K562 (cell line): ENCODE data around the gene AMIGO1. TPM values are rescaled to one million over a fixed set of nuclear protein-coding genes. Genes with fewer than 3 reads are reported as not detected.

Source experiments
- CSDE1 ChIP-seq, 2 experiments: fragments of 450-650 bp; IDR thresholded peaks; 2 replicates each; pipeline ENCODE4 v1.6.1; 2016; ENCODE audit warnings: mild to moderate bottlenecking in 1 of 2
- DACH1 ChIP-seq: fragments of 450-650 bp; IDR thresholded peaks from 2 replicates; pipeline ENCODE4 v1.6.1; 2018; ENCODE audit not compliant: partially characterized antibody
- DMBX1 ChIP-seq: fragments of 250-450 bp; sonication (Bioruptor Pico); IDR thresholded peaks from 2 replicates; pipeline ENCODE4 v1.8.0; 2022; ENCODE audit warnings: inconsistent platforms, mild to moderate bottlenecking, moderate library complexity, borderline replicate concordance
- ETV5 ChIP-seq: sonication (generic); formaldehyde crosslinking; IDR thresholded peaks from 2 replicates; pipeline ENCODE4 v1.4.0; 2020; ENCODE audit warnings: low read depth, mild to moderate bottlenecking, missing genetic modification reagents
- FOXK1 ChIP-seq: sonication (generic); formaldehyde crosslinking; IDR thresholded peaks from 2 replicates; pipeline ENCODE4 v1.8.0; 2022; ENCODE audit warnings: missing genetic modification reagents, mild to moderate bottlenecking, borderline replicate concordance
- HLTF ChIP-seq: fragments of 450-650 bp; IDR thresholded peaks from 2 replicates; pipeline ENCODE4 v1.6.1; 2016
- HNRNPUL1 ChIP-seq: fragments of 200-400 bp; formaldehyde crosslinking; IDR thresholded peaks from 2 replicates; pipeline ENCODE4 v1.6.1; 2017; ENCODE audit warnings: low read length
- LCOR ChIP-seq: sonication (generic); formaldehyde crosslinking; IDR thresholded peaks from 2 replicates; pipeline ENCODE4 v1.8.0; 2022; ENCODE audit warnings: mild to moderate bottlenecking, missing genetic modification reagents
- MED1 ChIP-seq: sonication (generic); formaldehyde crosslinking; IDR thresholded peaks from 2 replicates; pipeline ENCODE4 v1.8.1; 2023; ENCODE audit warnings: missing genetic modification reagents, borderline replicate concordance
- MXI1 ChIP-seq: IDR thresholded peaks from 2 replicates; pipeline ENCODE4 v1.6.1; 2011; ENCODE audit warnings: low read depth, mild to moderate bottlenecking, improper control_type of control experiment, low read length
- NUFIP1 ChIP-seq: fragments of 450-650 bp; IDR thresholded peaks from 2 replicates; pipeline ENCODE4 v1.6.1; 2018; ENCODE audit not compliant: partially characterized antibody
- POLR2AphosphoS2 ChIP-seq: IDR thresholded peaks from 2 replicates; pipeline ENCODE4 v1.6.1; 2012; ENCODE audit warnings: low read length, improper control_type of control experiment
- SNRNP70 ChIP-seq: fragments of 200-400 bp; formaldehyde crosslinking; optimal IDR thresholded peaks from 2 replicates; pipeline ENCODE3; 2017; ENCODE audit warnings: low read depth, low read length
- STAT5B ChIP-seq: fragments of 250-450 bp; sonication (Bioruptor Pico); IDR thresholded peaks from 2 replicates; pipeline ENCODE4 v1.8.0; 2021; ENCODE audit warnings: mild to moderate bottlenecking, inconsistent platforms
- TEAD4 ChIP-seq, 2 experiments: sonication (generic) in 1 of 2; formaldehyde crosslinking in 1 of 2; IDR thresholded peaks; 2 replicates each; pipeline versions ENCODE4 v1.6.1 to v1.8.0; 2012 to 2022; ENCODE audit warnings: borderline replicate concordance in 1 of 2, inconsistent platforms in 1 of 2, low read length in 1 of 2, mild to moderate bottlenecking in 1 of 2, missing genetic modification reagents in 1 of 2
- TGIF2 ChIP-seq: sonication (generic); formaldehyde crosslinking; IDR thresholded peaks from 2 replicates; pipeline ENCODE4 v1.8.1; 2022; ENCODE audit warnings: mild to moderate bottlenecking, missing genetic modification reagents, moderate library complexity
- ZFX ChIP-seq: sonication (generic); formaldehyde crosslinking; IDR thresholded peaks from 2 replicates; pipeline ENCODE4 v1.8.0; 2022; ENCODE audit warnings: mild to moderate bottlenecking, missing genetic modification reagents, moderate library complexity
- ZNF253 ChIP-seq: fragments of 250-450 bp; sonication (Bioruptor Pico); conservative IDR thresholded peaks from 2 replicates; pipeline ENCODE4 v1.6.1; 2021; ENCODE audit warnings: mild to moderate bottlenecking
- ZNF696 ChIP-seq: fragments of 250-450 bp; sonication (Bioruptor Pico); conservative IDR thresholded peaks from 2 replicates; pipeline ENCODE4 v1.4.0; 2020; ENCODE audit warnings: mild to moderate bottlenecking, moderate library complexity
- ZSCAN29 ChIP-seq: fragments of 450-650 bp; IDR thresholded peaks from 2 replicates; pipeline ENCODE4 v1.6.1; 2017
- polyA plus RNA-seq, 8 experiments: library from polyadenylated mRNA; depleted of rRNA in 4 of 8; stranded (reverse) in 5 of 8; unstranded in 3 of 8; fragments of >200 nt; fragmentation: Nextera tagmentation in 2 of 8; fragmentation: Illumina TruSeq in 1 of 8; extraction: Ambion mirVana in 2 of 8; extraction: Trizol in 1 of 8; gene quantifications; 2 replicates each; pipeline versions ENCODE4 v1.2.1 to v1.2.3, GENCODE V29; 2011 to 2014; ENCODE audit warnings: inconsistent platforms in 1 of 8, missing spikeins in 1 of 8
- total RNA-seq, 7 experiments: library from RNA; depleted of rRNA in 6 of 7; stranded (reverse); fragments of >200 nt in 6 of 7; fragmentation: Illumina TruSeq in 2 of 7; extraction: Trizol in 2 of 7; gene quantifications; 2 replicates each; pipeline versions ENCODE4 v1.2.1 to v1.2.3, GENCODE V29; 2011 to 2021; ENCODE audit warnings: low replicate concordance in 1 of 7
- TF ChIP-seq, protein P1 (sequence below): fragments of 250-450 bp; sonication (Bioruptor Pico); IDR thresholded peaks from 2 replicates; pipeline ENCODE4 v1.5.0; 2020; ENCODE audit warnings: mild to moderate bottlenecking
- TF ChIP-seq, protein P2 (sequence below): IDR thresholded peaks from 2 replicates; pipeline ENCODE4 v1.6.1; 2016; ENCODE audit warnings: missing genetic modification characterization, missing compliant biosample characterization
- TF ChIP-seq, protein P3 (sequence below): sonication (generic); formaldehyde crosslinking; IDR thresholded peaks from 2 replicates; pipeline ENCODE4 v1.8.0; 2022; ENCODE audit warnings: mild to moderate bottlenecking, missing genetic modification reagents

AMIGO1 gene
- total and polyA plus RNA-seq, 9 of the 15 experiments (the other 6 are each of a cell fraction or from before 2014, with no cell fraction given): 0.24 to 1.0 (median 0.54) TPM

GRCh38 chr1:109548321-109549267 lies 39.1 kb upstream of the AMIGO1 start, which contains the start of gene GNAI3 (continued):
- TF ChIP-seq ZNF696 (CRISPR knock-in tag): no peak
- TF ChIP-seq MXI1: peak; percentile 70
- TF ChIP-seq ZSCAN29: no peak
- TF ChIP-seq, protein P1, sequence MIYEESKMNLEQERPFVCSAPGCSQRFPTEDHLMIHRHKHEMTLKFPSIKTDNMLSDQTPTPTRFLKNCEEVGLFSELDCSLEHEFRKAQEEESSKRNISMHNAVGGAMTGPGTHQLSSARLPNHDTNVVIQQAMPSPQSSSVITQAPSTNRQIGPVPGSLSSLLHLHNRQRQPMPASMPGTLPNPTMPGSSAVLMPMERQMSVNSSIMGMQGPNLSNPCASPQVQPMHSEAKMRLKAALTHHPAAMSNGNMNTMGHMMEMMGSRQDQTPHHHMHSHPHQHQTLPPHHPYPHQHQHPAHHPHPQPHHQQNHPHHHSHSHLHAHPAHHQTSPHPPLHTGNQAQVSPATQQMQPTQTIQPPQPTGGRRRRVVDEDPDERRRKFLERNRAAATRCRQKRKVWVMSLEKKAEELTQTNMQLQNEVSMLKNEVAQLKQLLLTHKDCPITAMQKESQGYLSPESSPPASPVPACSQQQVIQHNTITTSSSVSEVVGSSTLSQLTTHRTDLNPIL (CRISPR knock-in tag): peak; percentile 56; the same call in 1 of the 2 replicates
- TF ChIP-seq, protein P2, sequence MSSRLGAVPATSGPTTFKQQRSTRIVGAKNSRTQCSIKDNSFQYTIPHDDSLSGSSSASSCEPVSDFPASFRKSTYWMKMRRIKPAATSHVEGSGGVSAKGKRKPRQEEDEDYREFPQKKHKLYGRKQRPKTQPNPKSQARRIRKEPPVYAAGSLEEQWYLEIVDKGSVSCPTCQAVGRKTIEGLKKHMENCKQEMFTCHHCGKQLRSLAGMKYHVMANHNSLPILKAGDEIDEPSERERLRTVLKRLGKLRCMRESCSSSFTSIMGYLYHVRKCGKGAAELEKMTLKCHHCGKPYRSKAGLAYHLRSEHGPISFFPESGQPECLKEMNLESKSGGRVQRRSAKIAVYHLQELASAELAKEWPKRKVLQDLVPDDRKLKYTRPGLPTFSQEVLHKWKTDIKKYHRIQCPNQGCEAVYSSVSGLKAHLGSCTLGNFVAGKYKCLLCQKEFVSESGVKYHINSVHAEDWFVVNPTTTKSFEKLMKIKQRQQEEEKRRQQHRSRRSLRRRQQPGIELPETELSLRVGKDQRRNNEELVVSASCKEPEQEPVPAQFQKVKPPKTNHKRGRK (tag): no peak
- no peak; the same call in 1 of the 2 replicates for TF ChIP-seq TGIF2 (CRISPR knock-in tag)
- no peak for TF ChIP-seq MED1 (CRISPR knock-in tag)
- TF ChIP-seq FOXK1: peak; percentile 85; the same call in 1 of the 2 replicates
- peak; percentile 8; the same call in 1 of the 2 replicates for TF ChIP-seq TEAD4 (IDR thresholded peaks at IDR 0.05; ENCODE audit: low read length)
- no peak for TF ChIP-seq TEAD4 (CRISPR knock-in tag; IDR thresholded peaks at IDR 0.05; ENCODE audit: borderline replicate concordance)
- TF ChIP-seq STAT5B (CRISPR knock-in tag): no peak
- TF ChIP-seq CSDE1 (IDR thresholded peaks at IDR 0.05): no peak
- peak; percentile 83 for TF ChIP-seq ZFX (CRISPR knock-in tag)
- TF ChIP-seq DMBX1 (CRISPR knock-in tag): no peak
- no peak for TF ChIP-seq DACH1
- no peak for TF ChIP-seq NUFIP1
- TF ChIP-seq HLTF: no peak
- TF ChIP-seq HNRNPUL1: no peak
- TF ChIP-seq SNRNP70: no peak
- TF ChIP-seq ETV5 (CRISPR knock-in tag): peak; percentile 91
- TF ChIP-seq, protein P3, sequence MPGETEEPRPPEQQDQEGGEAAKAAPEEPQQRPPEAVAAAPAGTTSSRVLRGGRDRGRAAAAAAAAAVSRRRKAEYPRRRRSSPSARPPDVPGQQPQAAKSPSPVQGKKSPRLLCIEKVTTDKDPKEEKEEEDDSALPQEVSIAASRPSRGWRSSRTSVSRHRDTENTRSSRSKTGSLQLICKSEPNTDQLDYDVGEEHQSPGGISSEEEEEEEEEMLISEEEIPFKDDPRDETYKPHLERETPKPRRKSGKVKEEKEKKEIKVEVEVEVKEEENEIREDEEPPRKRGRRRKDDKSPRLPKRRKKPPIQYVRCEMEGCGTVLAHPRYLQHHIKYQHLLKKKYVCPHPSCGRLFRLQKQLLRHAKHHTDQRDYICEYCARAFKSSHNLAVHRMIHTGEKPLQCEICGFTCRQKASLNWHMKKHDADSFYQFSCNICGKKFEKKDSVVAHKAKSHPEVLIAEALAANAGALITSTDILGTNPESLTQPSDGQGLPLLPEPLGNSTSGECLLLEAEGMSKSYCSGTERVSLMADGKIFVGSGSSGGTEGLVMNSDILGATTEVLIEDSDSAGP (CRISPR knock-in tag): no peak; the same call in 1 of the 2 replicates
- TF ChIP-seq LCOR (CRISPR knock-in tag): peak; percentile 82; the same call in 1 of the 2 replicates
- TF ChIP-seq POLR2AphosphoS2: peak; percentile 82; the same call in 1 of the 2 replicates
- TF ChIP-seq ZNF253 (CRISPR knock-in tag): no peak
